HepG2 (cell line): ENCODE measurements around the gene ALCAM. TPM values are rescaled to one million over a fixed set of nuclear protein-coding genes. Genes with fewer than 3 reads are reported as not detected.

Experiments
- ATAC-seq: fragments of 200-7000 bp; cut with Tn5 transposase; 3 replicates; pipeline ENCODE4 v1.9.1; 2020; ENCODE audit warnings: mild to moderate bottlenecking, moderate library complexity
- BruUV-seq: library from RNA; stranded (reverse); fragments of 400-500 nt; replicated peaks from 2 replicates; lab custom pipeline; 2021; lab: Mats Ljungman, UMichigan
- CTCF ChIA-PET: fragments of 300-600 bp; formaldehyde crosslinking; extraction: SDS; loops from one replicate; lab custom pipeline; 2021; ENCODE audit warnings: low total read pairs, inconsistent platforms, low intra/inter-chr PET ratio; lab: Yijun Ruan, JAX
- POLR2A ChIA-PET: fragments of 350-600 bp; sonication (Branson Sonifier 250); formaldehyde crosslinking; loops from one replicate; lab custom pipeline; 2020; ENCODE audit warnings: antibody characterized with exemption, inconsistent platforms; lab: Yijun Ruan, JAX
- DNase-seq: peaks from one replicate; pipeline ENCODE4 v3.0.0-alpha.2; 2015; ENCODE audit warnings: low spot score
- FAIRE-seq: peaks from 3 replicates; lab custom pipeline; 2011; peaks lifted over from hg19 to GRCh38; lab: Jason Lieb, UNC
- H2AFZ ChIP-seq: one replicate; pipeline ENCODE4 v1.6.1; 2011; ENCODE audit warnings: low read length, inconsistent platforms
- H3K27ac ChIP-seq: fragments of 300-600 bp; 3 replicates; pipeline ENCODE4 v1.8.0; 2011; ENCODE audit warnings: mixed run types, mild to moderate bottlenecking, mixed read lengths, low read length, inconsistent platforms; ENCODE audit not compliant: insufficient read depth; ENCODE audit errors: extremely low read length
- H3K27me3 ChIP-seq, 2 experiments: fragments of 200-600 bp in 1 of 2; 2 replicates in 1 of 2; 3 replicates in 1 of 2; pipeline versions ENCODE4 v1.6.0 to v1.8.0; 2011; ENCODE audit warnings: low read length in 2 of 2, mild to moderate bottlenecking in 2 of 2, moderate library complexity in 2 of 2, inconsistent platforms in 1 of 2; ENCODE audit not compliant: insufficient read depth in 2 of 2, control insufficient read depth in 1 of 2
- H3K36me3 ChIP-seq, 2 experiments: fragments of 200-600 bp in 1 of 2; replicated peaks in 1 of 2; 2 replicates in 1 of 2; 3 replicates in 1 of 2; pipeline versions ENCODE4 v1.5.1 to v1.8.0; 2011; ENCODE audit warnings: low read length in 2 of 2, inconsistent platforms in 1 of 2; ENCODE audit not compliant: insufficient read depth in 2 of 2, control insufficient read depth in 1 of 2
- H3K4me1 ChIP-seq: 2 replicates; pipeline ENCODE4 v1.5.1; 2012; ENCODE audit warnings: low read length, inconsistent platforms; ENCODE audit not compliant: insufficient read depth
- H3K4me2 ChIP-seq: 2 replicates; pipeline ENCODE4 v1.6.0; 2011; ENCODE audit warnings: low read depth, low read length, inconsistent platforms
- H3K4me3 ChIP-seq, 3 experiments: fragments of 200-600 bp in 1 of 3; sonication (generic), shearing (Covaris generic) in 1 of 3; replicated peaks in 1 of 3; 2 replicates each; pipeline ENCODE4 v1.5.1; 2011 to 2016; ENCODE audit warnings: low read length in 3 of 3, inconsistent platforms in 2 of 3, low read depth in 2 of 3, mild to moderate bottlenecking in 2 of 3, control low read depth in 1 of 3, mixed read lengths in 1 of 3; ENCODE audit not compliant: insufficient read depth in 1 of 3
- H3K79me2 ChIP-seq: one replicate; pipeline ENCODE4 v1.6.1; 2011; ENCODE audit warnings: low read length, inconsistent platforms; ENCODE audit not compliant: insufficient read depth
- H3K9ac ChIP-seq: 2 replicates; pipeline ENCODE4 v1.6.0; 2011; ENCODE audit warnings: mild to moderate bottlenecking, low read depth, low read length, inconsistent platforms; ENCODE audit not compliant: insufficient read depth
- H3K9me3 ChIP-seq: 2 replicates; pipeline ENCODE4 v1.5.1; 2012; ENCODE audit warnings: mild to moderate bottlenecking, low read length
- H4K20me1 ChIP-seq: 2 replicates; pipeline ENCODE4 v1.6.0; 2011; ENCODE audit warnings: inconsistent platforms, mild to moderate bottlenecking, low read length, moderate library complexity; ENCODE audit not compliant: insufficient read depth
- BORCS8-MEF2B ChIP-seq: sonication (generic); formaldehyde crosslinking; IDR thresholded peaks from 2 replicates; pipeline ENCODE4 v1.8.0; 2022; ENCODE audit warnings: mild to moderate bottlenecking, missing genetic modification reagents
- FOSL2 ChIP-seq: sonication (generic); formaldehyde crosslinking; IDR thresholded peaks from 2 replicates; pipeline ENCODE4 v1.4.0; 2020; ENCODE audit warnings: missing genetic modification reagents
- FOXA1 ChIP-seq, 2 experiments: fragments of 450-650 bp in 1 of 2; sonication (generic) in 1 of 2; formaldehyde crosslinking in 1 of 2; IDR thresholded peaks; 2 replicates each; pipeline versions ENCODE4 v1.4.0 to v1.6.1; 2016 to 2020; ENCODE audit warnings: missing genetic modification reagents in 1 of 2
- MED8 ChIP-seq: sonication (generic); formaldehyde crosslinking; IDR thresholded peaks from 2 replicates; pipeline ENCODE4 v1.8.1; 2023; ENCODE audit warnings: mild to moderate bottlenecking, missing genetic modification reagents; ENCODE audit not compliant: insufficient replicate concordance
- POGZ ChIP-seq: sonication (generic); formaldehyde crosslinking; IDR thresholded peaks from 2 replicates; pipeline ENCODE4 v1.4.0; 2020; ENCODE audit warnings: mild to moderate bottlenecking, missing genetic modification reagents
- SOX5 ChIP-seq: IDR thresholded peaks from 2 replicates; pipeline ENCODE4 v1.6.1; 2016; ENCODE audit warnings: borderline replicate concordance
- ZBTB8A ChIP-seq: sonication (generic); formaldehyde crosslinking; IDR thresholded peaks from 2 replicates; pipeline ENCODE4 v1.4.0; 2020; ENCODE audit warnings: mild to moderate bottlenecking, low read depth, missing genetic modification reagents, borderline replicate concordance
- ZFX ChIP-seq: sonication (generic); formaldehyde crosslinking; IDR thresholded peaks from 2 replicates; pipeline ENCODE4 v1.4.0; 2020; ENCODE audit warnings: mild to moderate bottlenecking, low read depth, missing genetic modification reagents, moderate library complexity
- ZNF263 ChIP-seq: sonication (generic); formaldehyde crosslinking; IDR thresholded peaks from 2 replicates; pipeline ENCODE4 v1.4.0; 2020; ENCODE audit warnings: missing genetic modification reagents
- ZNF558 ChIP-seq: sonication (generic); formaldehyde crosslinking; IDR thresholded peaks from 2 replicates; pipeline ENCODE4 v1.9.0; 2022; ENCODE audit warnings: mild to moderate bottlenecking, missing genetic modification reagents, borderline replicate concordance
- ZNF766 ChIP-seq: sonication (generic); formaldehyde crosslinking; IDR thresholded peaks from 2 replicates; pipeline ENCODE4 v1.5.0; 2020; ENCODE audit warnings: missing genetic modification reagents, borderline replicate concordance
- WGBS: methylation state at CpG from one replicate; pipeline ENCODE4 v1.1.6; 2017; ENCODE audit warnings: low lambda C conversion rate; 5-methylcytosine and 5-hydroxymethylcytosine counted together
- in situ Hi-C: cut with HindIII; loops from 2 replicates; pipeline ENCODE4 v1.10.0; 2017; ENCODE audit warnings: low pct_unique_long_range_greater_than_20kb; ENCODE audit not compliant: extremely low pct_ligation_motif_present
- intact Hi-C: fragments of 100-400 bp; cut with micrococcal nuclease; formaldehyde crosslinking; loops from one replicate; pipeline ENCODE4 v1.10.0; 2022; ENCODE audit not compliant: unreplicated experiment
- polyA plus RNA-seq, 8 experiments: library from polyadenylated mRNA; depleted of rRNA in 3 of 8; stranded (reverse) in 7 of 8; unstranded in 1 of 8; fragments of >200 nt; fragmentation: Illumina TruSeq in 4 of 8; extraction: Trizol in 4 of 8; gene quantifications; 2 replicates each; pipeline versions ENCODE4 v1.2.1 to v1.2.3, GENCODE V29; 2011 to 2016; ENCODE audit warnings: low read depth in 4 of 8, missing spikeins in 1 of 8, mixed read lengths in 1 of 8; ENCODE audit not compliant: insufficient read depth in 1 of 8
- total RNA-seq, 5 experiments: library from RNA; depleted of rRNA; stranded (reverse); fragments of >200 nt; fragmentation: Illumina TruSeq; extraction: Trizol; gene quantifications; 2 replicates each; pipeline ENCODE4 v1.2.3, GENCODE V29; 2016; ENCODE audit warnings: low read depth in 1 of 5
- TF ChIP-seq, protein P1 (sequence below): fragments of 450-650 bp; IDR thresholded peaks from 2 replicates; pipeline ENCODE4 v1.6.1; 2017
- TF ChIP-seq, protein P2 (sequence below): sonication (generic); formaldehyde crosslinking; IDR thresholded peaks from 2 replicates; pipeline ENCODE4 v1.5.1; 2020; ENCODE audit warnings: mild to moderate bottlenecking, moderate library complexity, missing genetic modification reagents
- TF ChIP-seq, protein P3 (sequence below): sonication (generic); formaldehyde crosslinking; IDR thresholded peaks from 2 replicates; pipeline ENCODE4 v1.4.0; 2020; ENCODE audit warnings: mild to moderate bottlenecking, missing genetic modification reagents
- TF ChIP-seq, protein P4 (sequence below): sonication (generic); formaldehyde crosslinking; IDR thresholded peaks from 2 replicates; pipeline ENCODE4 v1.5.0; 2020; ENCODE audit warnings: missing genetic modification reagents
- TF ChIP-seq, protein P5 (sequence below): sonication (generic); formaldehyde crosslinking; IDR thresholded peaks from 2 replicates; pipeline ENCODE4 v1.5.0; 2020; ENCODE audit warnings: mild to moderate bottlenecking, missing genetic modification reagents, moderate library complexity

The ALCAM gene
- total and polyA plus RNA-seq, 2 of the 13 experiments (the other 11 are each of a cell fraction or from before 2014, with no cell fraction given): 26.0 to 33.1 TPM

DNA sequence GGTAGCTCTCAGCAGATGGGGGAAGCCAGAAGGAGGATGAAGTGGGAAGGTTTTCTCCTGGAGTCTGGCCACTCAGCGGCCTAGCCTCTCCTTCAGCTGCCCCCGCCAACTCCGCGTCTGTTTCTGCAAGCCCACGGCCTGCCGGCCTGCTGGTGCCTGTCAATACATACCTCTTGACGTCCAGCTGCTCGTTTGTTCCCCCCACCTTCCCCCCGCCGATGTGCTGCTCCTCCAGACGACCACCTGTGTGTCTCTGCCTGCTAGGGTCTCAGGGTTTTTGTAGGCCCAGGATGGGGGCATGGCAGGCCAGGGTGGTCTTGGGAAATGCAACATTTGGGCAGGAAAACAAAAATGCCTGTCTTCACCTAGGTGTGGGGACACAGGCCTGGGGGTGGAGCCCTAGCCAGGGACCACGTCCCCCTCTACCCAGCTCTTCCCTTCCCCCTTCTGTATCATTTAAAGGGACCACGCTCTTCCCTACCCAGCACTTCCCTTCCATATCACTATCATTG, 137.8 kb downstream of the ALCAM start:
- Histone ChIP-seq H3K27ac (peak overlapping the region; percentile 81), H3K4me2 (peak overlapping the region; percentile 87), H4K20me1 (no peaks in the 10 kb centered on the region), H3K27me3 (no peaks in the 10 kb centered on the region; a peak in 1 of 5 replicates), H3K9me3 (no peaks in the 10 kb centered on the region), H3K4me3 (peak overlapping the region; percentile 60 to 77 (median 75)), H3K79me2 (peaks cover 29% of the 10 kb centered on the region), H2AFZ (no peak overlapping the region), H3K9ac (peak overlapping the region; percentile 78), H3K36me3 (no peaks in the 10 kb centered on the region), H3K4me1 (peaks cover 49% of the 10 kb centered on the region)
- POLR2A ChIA-PET: interaction anchor here (1.2 to 3.9 kb wide), 5 partner anchors 11 to 136 kb away, joined by 4 to 99 read pairs (median 5); partner anchors contain the start of gene ALCAM
- intact Hi-C loops: loop anchor here (5.0 kb wide), 1 partner anchor 77 kb away; no protein-coding TSS in a partner anchor
- FAIRE-seq (no peak), DNase-seq (no peak), ATAC-seq (peak; percentile 64)
- CTCF ChIA-PET: no interaction called here
- WGBS: 6% methylated on average over 13 of the region's 13 CpGs
- in situ Hi-C loops: loop anchor here (25.0 kb wide), 2 partner anchors 292 to 892 kb away; no protein-coding TSS in a partner anchor
- no TSS peak for BruUV-seq
- TF ChIP-seq, protein P1, sequence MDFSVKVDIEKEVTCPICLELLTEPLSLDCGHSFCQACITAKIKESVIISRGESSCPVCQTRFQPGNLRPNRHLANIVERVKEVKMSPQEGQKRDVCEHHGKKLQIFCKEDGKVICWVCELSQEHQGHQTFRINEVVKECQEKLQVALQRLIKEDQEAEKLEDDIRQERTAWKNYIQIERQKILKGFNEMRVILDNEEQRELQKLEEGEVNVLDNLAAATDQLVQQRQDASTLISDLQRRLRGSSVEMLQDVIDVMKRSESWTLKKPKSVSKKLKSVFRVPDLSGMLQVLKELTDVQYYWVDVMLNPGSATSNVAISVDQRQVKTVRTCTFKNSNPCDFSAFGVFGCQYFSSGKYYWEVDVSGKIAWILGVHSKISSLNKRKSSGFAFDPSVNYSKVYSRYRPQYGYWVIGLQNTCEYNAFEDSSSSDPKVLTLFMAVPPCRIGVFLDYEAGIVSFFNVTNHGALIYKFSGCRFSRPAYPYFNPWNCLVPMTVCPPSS: no peak
- TF ChIP-seq FOSL2 (CRISPR knock-in tag) (no peak), ZFX (CRISPR knock-in tag) (peak; percentile 91), SOX5 (CRISPR knock-in tag) (no peak), ZNF558 (no peak), BORCS8-MEF2B (CRISPR knock-in tag) (peak; percentile 62; the same call in 1 of the 2 replicates), ZNF766 (CRISPR knock-in tag) (no peak), MED8 (CRISPR knock-in tag) (no peak), FOXA1 (IDR thresholded peaks at IDR 0.05) (no peak), FOXA1 (CRISPR knock-in tag; IDR thresholded peaks at IDR 0.05) (no peak), POGZ (CRISPR knock-in tag) (0 out of 2 replicates have a peak, but pooled peaks have one; percentile 25), ZNF263 (no peak), ZBTB8A (no peak)
- TF ChIP-seq, protein P2, sequence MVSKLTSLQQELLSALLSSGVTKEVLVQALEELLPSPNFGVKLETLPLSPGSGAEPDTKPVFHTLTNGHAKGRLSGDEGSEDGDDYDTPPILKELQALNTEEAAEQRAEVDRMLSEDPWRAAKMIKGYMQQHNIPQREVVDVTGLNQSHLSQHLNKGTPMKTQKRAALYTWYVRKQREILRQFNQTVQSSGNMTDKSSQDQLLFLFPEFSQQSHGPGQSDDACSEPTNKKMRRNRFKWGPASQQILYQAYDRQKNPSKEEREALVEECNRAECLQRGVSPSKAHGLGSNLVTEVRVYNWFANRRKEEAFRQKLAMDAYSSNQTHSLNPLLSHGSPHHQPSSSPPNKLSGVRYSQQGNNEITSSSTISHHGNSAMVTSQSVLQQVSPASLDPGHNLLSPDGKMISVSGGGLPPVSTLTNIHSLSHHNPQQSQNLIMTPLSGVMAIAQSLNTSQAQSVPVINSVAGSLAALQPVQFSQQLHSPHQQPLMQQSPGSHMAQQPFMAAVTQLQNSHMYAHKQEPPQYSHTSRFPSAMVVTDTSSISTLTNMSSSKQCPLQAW: no peak
- TF ChIP-seq, protein P3, sequence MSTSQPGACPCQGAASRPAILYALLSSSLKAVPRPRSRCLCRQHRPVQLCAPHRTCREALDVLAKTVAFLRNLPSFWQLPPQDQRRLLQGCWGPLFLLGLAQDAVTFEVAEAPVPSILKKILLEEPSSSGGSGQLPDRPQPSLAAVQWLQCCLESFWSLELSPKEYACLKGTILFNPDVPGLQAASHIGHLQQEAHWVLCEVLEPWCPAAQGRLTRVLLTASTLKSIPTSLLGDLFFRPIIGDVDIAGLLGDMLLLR (CRISPR knock-in tag): no peak
- TF ChIP-seq, protein P4, sequence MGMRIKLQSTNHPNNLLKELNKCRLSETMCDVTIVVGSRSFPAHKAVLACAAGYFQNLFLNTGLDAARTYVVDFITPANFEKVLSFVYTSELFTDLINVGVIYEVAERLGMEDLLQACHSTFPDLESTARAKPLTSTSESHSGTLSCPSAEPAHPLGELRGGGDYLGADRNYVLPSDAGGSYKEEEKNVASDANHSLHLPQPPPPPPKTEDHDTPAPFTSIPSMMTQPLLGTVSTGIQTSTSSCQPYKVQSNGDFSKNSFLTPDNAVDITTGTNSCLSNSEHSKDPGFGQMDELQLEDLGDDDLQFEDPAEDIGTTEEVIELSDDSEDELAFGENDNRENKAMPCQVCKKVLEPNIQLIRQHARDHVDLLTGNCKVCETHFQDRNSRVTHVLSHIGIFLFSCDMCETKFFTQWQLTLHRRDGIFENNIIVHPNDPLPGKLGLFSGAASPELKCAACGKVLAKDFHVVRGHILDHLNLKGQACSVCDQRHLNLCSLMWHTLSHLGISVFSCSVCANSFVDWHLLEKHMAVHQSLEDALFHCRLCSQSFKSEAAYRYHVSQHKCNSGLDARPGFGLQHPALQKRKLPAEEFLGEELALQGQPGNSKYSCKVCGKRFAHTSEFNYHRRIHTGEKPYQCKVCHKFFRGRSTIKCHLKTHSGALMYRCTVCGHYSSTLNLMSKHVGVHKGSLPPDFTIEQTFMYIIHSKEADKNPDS (CRISPR knock-in tag): no peak
- TF ChIP-seq, protein P5, sequence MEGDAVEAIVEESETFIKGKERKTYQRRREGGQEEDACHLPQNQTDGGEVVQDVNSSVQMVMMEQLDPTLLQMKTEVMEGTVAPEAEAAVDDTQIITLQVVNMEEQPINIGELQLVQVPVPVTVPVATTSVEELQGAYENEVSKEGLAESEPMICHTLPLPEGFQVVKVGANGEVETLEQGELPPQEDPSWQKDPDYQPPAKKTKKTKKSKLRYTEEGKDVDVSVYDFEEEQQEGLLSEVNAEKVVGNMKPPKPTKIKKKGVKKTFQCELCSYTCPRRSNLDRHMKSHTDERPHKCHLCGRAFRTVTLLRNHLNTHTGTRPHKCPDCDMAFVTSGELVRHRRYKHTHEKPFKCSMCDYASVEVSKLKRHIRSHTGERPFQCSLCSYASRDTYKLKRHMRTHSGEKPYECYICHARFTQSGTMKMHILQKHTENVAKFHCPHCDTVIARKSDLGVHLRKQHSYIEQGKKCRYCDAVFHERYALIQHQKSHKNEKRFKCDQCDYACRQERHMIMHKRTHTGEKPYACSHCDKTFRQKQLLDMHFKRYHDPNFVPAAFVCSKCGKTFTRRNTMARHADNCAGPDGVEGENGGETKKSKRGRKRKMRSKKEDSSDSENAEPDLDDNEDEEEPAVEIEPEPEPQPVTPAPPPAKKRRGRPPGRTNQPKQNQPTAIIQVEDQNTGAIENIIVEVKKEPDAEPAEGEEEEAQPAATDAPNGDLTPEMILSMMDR (CRISPR knock-in tag): no peak
